22Rv1 (cell line): ENCODE measurements around the gene DPF3.

Experiments
- ZFX ChIP-seq: fragments of 450-650 bp; IDR thresholded peaks from 2 replicates; pipeline ENCODE4 v1.6.1; 2017; ENCODE audit warnings: antibody characterized with exemption, borderline replicate concordance
- TF ChIP-seq, protein P1 (sequence below): fragments of 450-650 bp; IDR thresholded peaks from 2 replicates; pipeline ENCODE4 v1.5.1; 2017; ENCODE audit warnings: mild to moderate bottlenecking

DNA sequence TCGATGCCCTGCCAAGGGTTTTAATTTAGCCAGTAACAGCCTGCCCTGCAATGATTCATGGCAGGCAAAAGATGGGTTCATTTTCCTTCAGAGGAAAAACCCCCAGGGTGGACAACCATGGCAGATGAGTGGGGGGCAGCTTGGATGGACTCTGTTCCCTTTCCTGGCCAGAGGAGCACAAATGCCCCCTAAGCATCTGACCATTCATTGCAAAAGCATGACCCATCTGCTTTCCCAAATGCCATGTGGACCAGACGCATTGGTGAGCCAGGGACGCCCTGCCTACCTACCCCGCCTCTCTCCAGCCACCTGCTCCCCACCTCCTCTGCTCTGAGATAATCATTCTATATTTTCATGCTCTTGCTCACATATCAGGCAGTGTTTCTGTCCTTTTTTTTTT lies 281.9 kb downstream of the DPF3 start:
- TF ChIP-seq, protein P1, sequence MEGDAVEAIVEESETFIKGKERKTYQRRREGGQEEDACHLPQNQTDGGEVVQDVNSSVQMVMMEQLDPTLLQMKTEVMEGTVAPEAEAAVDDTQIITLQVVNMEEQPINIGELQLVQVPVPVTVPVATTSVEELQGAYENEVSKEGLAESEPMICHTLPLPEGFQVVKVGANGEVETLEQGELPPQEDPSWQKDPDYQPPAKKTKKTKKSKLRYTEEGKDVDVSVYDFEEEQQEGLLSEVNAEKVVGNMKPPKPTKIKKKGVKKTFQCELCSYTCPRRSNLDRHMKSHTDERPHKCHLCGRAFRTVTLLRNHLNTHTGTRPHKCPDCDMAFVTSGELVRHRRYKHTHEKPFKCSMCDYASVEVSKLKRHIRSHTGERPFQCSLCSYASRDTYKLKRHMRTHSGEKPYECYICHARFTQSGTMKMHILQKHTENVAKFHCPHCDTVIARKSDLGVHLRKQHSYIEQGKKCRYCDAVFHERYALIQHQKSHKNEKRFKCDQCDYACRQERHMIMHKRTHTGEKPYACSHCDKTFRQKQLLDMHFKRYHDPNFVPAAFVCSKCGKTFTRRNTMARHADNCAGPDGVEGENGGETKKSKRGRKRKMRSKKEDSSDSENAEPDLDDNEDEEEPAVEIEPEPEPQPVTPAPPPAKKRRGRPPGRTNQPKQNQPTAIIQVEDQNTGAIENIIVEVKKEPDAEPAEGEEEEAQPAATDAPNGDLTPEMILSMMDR: no peak
- no peak for TF ChIP-seq ZFX
